HEK293 (cell line): ENCODE data around the gene NRGN.

ENCODE experiments used
- CTCF ChIA-PET: fragments of 350-600 bp; formaldehyde crosslinking; extraction: SDS; loops from one replicate; lab custom pipeline; 2021; ENCODE audit warnings: antibody characterized with exemption; lab: Yijun Ruan, JAX
- POLR2A ChIA-PET: fragments of 300-600 bp; formaldehyde crosslinking; extraction: SDS; loops from one replicate; lab custom pipeline; 2020; ENCODE audit warnings: antibody characterized with exemption, inconsistent platforms; lab: Yijun Ruan, JAX
- H3K27ac ChIP-seq: fragments of 200-500 bp; sonication (Bioruptor generic); 2 replicates; pipeline ENCODE4 v1.5.1; 2014; ENCODE audit warnings: low read depth, low read length, control low read depth, inconsistent platforms; ENCODE audit errors: extremely low read depth
- H3K36me3 ChIP-seq, 2 experiments: fragments of 200-500 bp in 1 of 2; sonication (Bioruptor generic) in 1 of 2; 1 replicate in 1 of 2; 2 replicates in 1 of 2; pipeline ENCODE4 v1.5.1; 2014 to 2017; ENCODE audit warnings: inconsistent platforms in 2 of 2, low read length in 2 of 2; ENCODE audit not compliant: control insufficient read depth in 2 of 2, insufficient read depth in 1 of 2
- H3K4me1 ChIP-seq: fragments of 200-500 bp; sonication (Bioruptor generic); 2 replicates; pipeline ENCODE4 v1.5.1; 2014; ENCODE audit warnings: mild to moderate bottlenecking, low read length, inconsistent platforms; ENCODE audit not compliant: control insufficient read depth, insufficient read depth
- H3K4me3 ChIP-seq: 2 replicates; pipeline ENCODE4 v1.5.1; 2011; ENCODE audit warnings: low read depth, mild to moderate bottlenecking, control low read depth, low read length, moderate library complexity
- H3K9me3 ChIP-seq: fragments of 200-500 bp; sonication (Bioruptor generic); 2 replicates; pipeline ENCODE4 v1.5.1; 2014; ENCODE audit warnings: low read depth, low read length, inconsistent platforms; ENCODE audit not compliant: control insufficient read depth, insufficient read depth
- IKZF3 ChIP-seq: fragments of 450-650 bp; IDR thresholded peaks from 2 replicates; pipeline ENCODE4 v1.5.0; 2018; ENCODE audit warnings: missing biosample characterization, mild to moderate bottlenecking, missing genetic modification characterization, moderate library complexity
- KLF1 ChIP-seq: fragments of 450-650 bp; formaldehyde crosslinking; IDR thresholded peaks from 2 replicates; pipeline ENCODE4 v1.5.1; 2016; ENCODE audit warnings: missing biosample characterization, missing genetic modification characterization
- OSR2 ChIP-seq: fragments of 450-650 bp; formaldehyde crosslinking; IDR thresholded peaks from 2 replicates; pipeline ENCODE4 v1.5.1; 2016; ENCODE audit warnings: missing biosample characterization, missing genetic modification characterization
- SP2 ChIP-seq: fragments of 450-650 bp; formaldehyde crosslinking; IDR thresholded peaks from 2 replicates; pipeline ENCODE4 v1.5.1; 2016; ENCODE audit warnings: missing biosample characterization, missing genetic modification characterization
- SP7 ChIP-seq: fragments of 450-650 bp; formaldehyde crosslinking; IDR thresholded peaks from 2 replicates; pipeline ENCODE4 v1.5.1; 2016; ENCODE audit warnings: missing biosample characterization, missing genetic modification characterization
- ZBTB17 ChIP-seq: fragments of 450-650 bp; formaldehyde crosslinking; IDR thresholded peaks from 2 replicates; pipeline ENCODE4 v1.5.1; 2016; ENCODE audit warnings: missing biosample characterization, missing genetic modification characterization
- ZBTB20 ChIP-seq: fragments of 450-650 bp; formaldehyde crosslinking; IDR thresholded peaks from 2 replicates; pipeline ENCODE4 v1.5.1; 2016; ENCODE audit warnings: missing biosample characterization, missing genetic modification characterization
- ZBTB26 ChIP-seq: fragments of 450-650 bp; formaldehyde crosslinking; optimal IDR thresholded peaks from 2 replicates; pipeline ENCODE3; 2016; ENCODE audit warnings: missing biosample characterization, mild to moderate bottlenecking, missing genetic modification characterization
- ZIC2 ChIP-seq: fragments of 450-650 bp; formaldehyde crosslinking; IDR thresholded peaks from 2 replicates; pipeline ENCODE4 v1.5.1; 2016; ENCODE audit warnings: missing biosample characterization, missing genetic modification characterization
- ZNF114 ChIP-seq: fragments of 450-650 bp; formaldehyde crosslinking; IDR thresholded peaks from 2 replicates; pipeline ENCODE4 v1.5.0; 2017; ENCODE audit warnings: missing biosample characterization, missing genetic modification characterization
- ZNF169 ChIP-seq: fragments of 450-650 bp; formaldehyde crosslinking; IDR thresholded peaks from 2 replicates; pipeline ENCODE4 v1.5.1; 2016; ENCODE audit warnings: missing biosample characterization, missing genetic modification characterization
- ZNF223 ChIP-seq: fragments of 450-650 bp; formaldehyde crosslinking; IDR thresholded peaks from 2 replicates; pipeline ENCODE4 v1.5.1; 2016; ENCODE audit warnings: missing biosample characterization, missing genetic modification characterization
- ZNF335 ChIP-seq: fragments of 450-650 bp; formaldehyde crosslinking; conservative IDR thresholded peaks from 2 replicates; pipeline ENCODE4 v1.5.1; 2016; ENCODE audit warnings: missing biosample characterization, missing genetic modification characterization
- ZNF341 ChIP-seq: fragments of 450-650 bp; formaldehyde crosslinking; IDR thresholded peaks from 2 replicates; pipeline ENCODE4; 2016; ENCODE audit warnings: low read depth, missing biosample characterization, missing genetic modification characterization
- ZNF350 ChIP-seq: fragments of 450-650 bp; formaldehyde crosslinking; IDR thresholded peaks from 2 replicates; pipeline ENCODE4 v1.5.0; 2017; ENCODE audit warnings: missing biosample characterization, mild to moderate bottlenecking, missing genetic modification characterization
- ZNF366 ChIP-seq: fragments of 450-650 bp; formaldehyde crosslinking; conservative IDR thresholded peaks from 2 replicates; pipeline ENCODE4 v1.5.1; 2016; ENCODE audit warnings: missing biosample characterization, missing genetic modification characterization
- ZNF423 ChIP-seq: fragments of 450-650 bp; formaldehyde crosslinking; IDR thresholded peaks from 2 replicates; pipeline ENCODE4 v1.5.1; 2016; ENCODE audit warnings: missing biosample characterization, missing genetic modification characterization
- ZNF600 ChIP-seq: fragments of 450-650 bp; formaldehyde crosslinking; IDR thresholded peaks from 2 replicates; pipeline ENCODE4 v1.5.1; 2016; ENCODE audit warnings: missing biosample characterization, missing genetic modification characterization
- ZNF621 ChIP-seq: fragments of 450-650 bp; formaldehyde crosslinking; IDR thresholded peaks from 2 replicates; pipeline ENCODE4 v1.5.1; 2017; ENCODE audit warnings: missing biosample characterization, missing genetic modification characterization
- ZNF677 ChIP-seq: fragments of 450-650 bp; IDR thresholded peaks from 2 replicates; pipeline ENCODE4 v1.5.0; 2018; ENCODE audit warnings: missing biosample characterization, mild to moderate bottlenecking, missing genetic modification characterization, moderate library complexity
- TF ChIP-seq, protein P1 (sequence below): fragments of 450-650 bp; formaldehyde crosslinking; IDR thresholded peaks from 2 replicates; pipeline ENCODE4 v1.5.1; 2016; ENCODE audit warnings: missing biosample characterization, missing genetic modification characterization
- TF ChIP-seq, protein P2 (sequence below): fragments of 450-650 bp; formaldehyde crosslinking; IDR thresholded peaks from 2 replicates; pipeline ENCODE4 v1.5.1; 2016; ENCODE audit warnings: missing biosample characterization, missing genetic modification characterization

The NRGN gene

DNA sequence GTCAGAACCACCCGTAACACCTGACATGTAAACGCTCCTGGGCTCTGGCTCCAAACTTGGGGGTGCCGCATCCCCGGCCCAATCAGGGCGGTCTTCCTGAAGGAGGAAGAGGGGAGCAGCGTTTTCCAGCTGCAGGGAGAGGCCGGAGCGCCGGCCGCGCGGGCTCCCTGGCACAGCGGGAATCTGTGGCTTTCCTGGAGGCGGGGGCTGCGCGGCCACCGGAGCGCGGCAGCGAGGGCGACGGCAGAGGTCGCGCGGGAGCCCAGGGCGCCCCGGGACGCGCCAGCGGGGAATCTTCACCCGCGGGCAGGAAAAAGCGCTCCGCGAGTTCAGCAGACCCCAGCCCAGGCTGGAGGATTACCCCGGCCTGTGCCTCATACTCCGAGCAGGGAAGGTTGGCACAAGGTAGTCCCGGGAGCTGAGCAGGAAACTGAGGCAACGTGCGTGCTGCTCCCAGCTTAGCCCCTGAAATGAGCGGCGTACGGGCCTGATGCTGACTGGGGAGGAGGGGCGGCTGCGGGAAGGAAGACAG, 22.9 kb downstream of the NRGN start:
- Histone ChIP-seq H3K27ac (no peak overlapping the region; the same call in 1 of the 2 replicates), H3K4me3 (peak overlapping the region; percentile 57), H3K4me1 (no peaks in the 10 kb centered on the region), H3K36me3 (peaks cover 0 to 20% of the 10 kb centered on the region in 2 experiments; a peak in 1 of 3 replicates), H3K9me3 (no peaks in the 10 kb centered on the region)
- TF ChIP-seq, protein P1, sequence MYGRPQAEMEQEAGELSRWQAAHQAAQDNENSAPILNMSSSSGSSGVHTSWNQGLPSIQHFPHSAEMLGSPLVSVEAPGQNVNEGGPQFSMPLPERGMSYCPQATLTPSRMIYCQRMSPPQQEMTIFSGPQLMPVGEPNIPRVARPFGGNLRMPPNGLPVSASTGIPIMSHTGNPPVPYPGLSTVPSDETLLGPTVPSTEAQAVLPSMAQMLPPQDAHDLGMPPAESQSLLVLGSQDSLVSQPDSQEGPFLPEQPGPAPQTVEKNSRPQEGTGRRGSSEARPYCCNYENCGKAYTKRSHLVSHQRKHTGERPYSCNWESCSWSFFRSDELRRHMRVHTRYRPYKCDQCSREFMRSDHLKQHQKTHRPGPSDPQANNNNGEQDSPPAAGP = no peak
- TF ChIP-seq KLF1 (no peak), ZNF341 (tag by site-specific recombination) (peak; percentile 28; the same call in 1 of the 2 replicates), ZNF600 (tag by site-specific recombination) (peak; percentile 75; the same call in 1 of the 2 replicates), ZNF114 (tag by site-specific recombination) (no peak), IKZF3 (tag by site-specific recombination) (peak; percentile 68), ZNF423 (tag by site-specific recombination) (peak; percentile 13; the same call in 1 of the 2 replicates), ZBTB20 (peak; percentile 52; the same call in 1 of the 2 replicates), ZNF335 (tag by site-specific recombination) (peak; percentile 95), ZNF169 (tag by site-specific recombination) (no peak), SP2 (0 out of 2 replicates have a peak, but pooled peaks have one; percentile 24), ZNF621 (tag by site-specific recombination) (no peak), ZIC2 (tag by site-specific recombination) (peak; percentile 27; the same call in 1 of the 2 replicates), ZBTB17 (tag by site-specific recombination) (peak; percentile 60; the same call in 1 of the 2 replicates), ZNF677 (tag by site-specific recombination) (no peak), ZBTB26 (tag by site-specific recombination) (peak; percentile 72), SP7 (tag by site-specific recombination) (0 out of 2 replicates have a peak, but pooled peaks have one; percentile 10), ZNF366 (tag by site-specific recombination) (0 out of 2 replicates have a peak, but pooled peaks have one; percentile 25), ZNF223 (tag by site-specific recombination) (0 out of 2 replicates have a peak, but pooled peaks have one; percentile 12), ZNF350 (no peak), OSR2 (0 out of 2 replicates have a peak, but pooled peaks have one; percentile 22)
- TF ChIP-seq, protein P2, sequence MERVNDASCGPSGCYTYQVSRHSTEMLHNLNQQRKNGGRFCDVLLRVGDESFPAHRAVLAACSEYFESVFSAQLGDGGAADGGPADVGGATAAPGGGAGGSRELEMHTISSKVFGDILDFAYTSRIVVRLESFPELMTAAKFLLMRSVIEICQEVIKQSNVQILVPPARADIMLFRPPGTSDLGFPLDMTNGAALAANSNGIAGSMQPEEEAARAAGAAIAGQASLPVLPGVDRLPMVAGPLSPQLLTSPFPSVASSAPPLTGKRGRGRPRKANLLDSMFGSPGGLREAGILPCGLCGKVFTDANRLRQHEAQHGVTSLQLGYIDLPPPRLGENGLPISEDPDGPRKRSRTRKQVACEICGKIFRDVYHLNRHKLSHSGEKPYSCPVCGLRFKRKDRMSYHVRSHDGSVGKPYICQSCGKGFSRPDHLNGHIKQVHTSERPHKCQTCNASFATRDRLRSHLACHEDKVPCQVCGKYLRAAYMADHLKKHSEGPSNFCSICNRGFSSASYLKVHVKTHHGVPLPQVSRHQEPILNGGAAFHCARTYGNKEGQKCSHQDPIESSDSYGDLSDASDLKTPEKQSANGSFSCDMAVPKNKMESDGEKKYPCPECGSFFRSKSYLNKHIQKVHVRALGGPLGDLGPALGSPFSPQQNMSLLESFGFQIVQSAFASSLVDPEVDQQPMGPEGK (tag by site-specific recombination) = peak; percentile 14; the same call in 1 of the 2 replicates
- POLR2A ChIA-PET = interaction anchor here (0.6 to 2.6 kb wide), 4 partner anchors 16 to 89 kb away, joined by 7 to 14 read pairs (median 12); partner anchors contain the start of genes MSANTD2, SIAE and SPA17
- CTCF ChIA-PET = interaction anchor here (0.6 to 4.3 kb wide), 22 partner anchors 9 to 1431 kb away, joined by 3 to 42 read pairs (median 4); no protein-coding TSS in a partner anchor
